NB4 (cell line): Measurements from ENCODE around the gene POMZP3.
"Not testable (repeated sequence)": the region's sequence is repeated elsewhere in the genome, so short reads cannot be mapped to it uniquely, and the experiment has no call there.

Experiments used
- MYC ChIP-seq: IDR thresholded peaks from 2 replicates; pipeline ENCODE4 v1.6.1; 2011; ENCODE audit warnings: low read depth, low read length
- POLR2A ChIP-seq: IDR thresholded peaks from 2 replicates; pipeline ENCODE4 v1.6.1; 2011; ENCODE audit warnings: mild to moderate bottlenecking; ENCODE audit not compliant: insufficient read length; ENCODE audit errors: extremely low read depth
- TF ChIP-seq, protein P1 (sequence below): IDR thresholded peaks from one replicate; pipeline ENCODE4 v1.5.1; 2012; ENCODE audit warnings: low read depth, low read length

DNA sequence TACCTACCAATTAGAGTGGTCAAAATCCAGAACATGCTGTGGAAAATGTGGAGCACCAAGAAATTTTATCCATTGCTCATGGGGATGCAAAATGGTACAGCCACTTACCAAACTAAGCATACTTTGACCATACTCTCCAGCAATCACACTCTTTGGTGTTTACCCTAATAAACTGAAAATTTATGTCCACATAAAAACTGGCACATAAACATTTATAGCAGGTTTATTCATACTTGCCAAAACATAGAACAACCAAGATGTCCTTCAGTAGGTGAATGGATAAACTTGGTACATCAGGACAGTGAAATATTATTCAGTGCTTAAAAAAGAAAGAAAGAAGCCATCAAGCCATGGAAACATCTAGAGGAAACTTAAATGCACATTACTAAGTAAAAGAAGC is 59.3 kb downstream of the POMZP3 start:
- TF ChIP-seq, protein P1, sequence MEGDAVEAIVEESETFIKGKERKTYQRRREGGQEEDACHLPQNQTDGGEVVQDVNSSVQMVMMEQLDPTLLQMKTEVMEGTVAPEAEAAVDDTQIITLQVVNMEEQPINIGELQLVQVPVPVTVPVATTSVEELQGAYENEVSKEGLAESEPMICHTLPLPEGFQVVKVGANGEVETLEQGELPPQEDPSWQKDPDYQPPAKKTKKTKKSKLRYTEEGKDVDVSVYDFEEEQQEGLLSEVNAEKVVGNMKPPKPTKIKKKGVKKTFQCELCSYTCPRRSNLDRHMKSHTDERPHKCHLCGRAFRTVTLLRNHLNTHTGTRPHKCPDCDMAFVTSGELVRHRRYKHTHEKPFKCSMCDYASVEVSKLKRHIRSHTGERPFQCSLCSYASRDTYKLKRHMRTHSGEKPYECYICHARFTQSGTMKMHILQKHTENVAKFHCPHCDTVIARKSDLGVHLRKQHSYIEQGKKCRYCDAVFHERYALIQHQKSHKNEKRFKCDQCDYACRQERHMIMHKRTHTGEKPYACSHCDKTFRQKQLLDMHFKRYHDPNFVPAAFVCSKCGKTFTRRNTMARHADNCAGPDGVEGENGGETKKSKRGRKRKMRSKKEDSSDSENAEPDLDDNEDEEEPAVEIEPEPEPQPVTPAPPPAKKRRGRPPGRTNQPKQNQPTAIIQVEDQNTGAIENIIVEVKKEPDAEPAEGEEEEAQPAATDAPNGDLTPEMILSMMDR = not testable (repeated sequence)
- not testable (repeated sequence) for TF ChIP-seq POLR2A, MYC
